GM23248 (cell line): ENCODE results near the gene ELF3. TPM values are rescaled to one million over a fixed set of nuclear protein-coding genes. Genes with fewer than 3 reads are reported as not detected.

Source experiments
- DNase-seq: peaks from one replicate; pipeline ENCODE4 v3.0.0-alpha.2; 2015
- H2AFZ ChIP-seq: fragments of 200-600 bp; sonication (generic); 2 replicates; pipeline ENCODE4 v1.6.1; 2016; ENCODE audit warnings: antibody characterized with exemption
- H3F3A ChIP-seq: fragments of 200-600 bp; sonication (generic); 2 replicates; pipeline ENCODE4 v1.6.1; 2016; ENCODE audit warnings: mild to moderate bottlenecking, antibody characterized with exemption, mixed run types; ENCODE audit not compliant: insufficient read depth
- H3K27ac ChIP-seq: fragments of 200-600 bp; sonication (generic); 2 replicates; pipeline ENCODE4 v1.5.1; 2016; ENCODE audit warnings: mild to moderate bottlenecking
- H3K27me3 ChIP-seq: fragments of 200-600 bp; sonication (generic); replicated peaks from 2 replicates; pipeline ENCODE4 v1.6.1; 2016; ENCODE audit warnings: mild to moderate bottlenecking; ENCODE audit not compliant: insufficient read depth
- H3K36me3 ChIP-seq: fragments of 200-600 bp; sonication (generic); 2 replicates; pipeline ENCODE4 v1.6.1; 2016; ENCODE audit warnings: low read depth, mild to moderate bottlenecking
- H3K4me1 ChIP-seq: fragments of 200-600 bp; sonication (generic); 2 replicates; pipeline ENCODE4 v1.6.1; 2016; ENCODE audit warnings: mild to moderate bottlenecking; ENCODE audit not compliant: insufficient read depth
- H3K4me2 ChIP-seq: fragments of 200-600 bp; sonication (generic); one replicate; pipeline ENCODE4 v1.6.1; 2016; ENCODE audit warnings: mild to moderate bottlenecking; ENCODE audit not compliant: unreplicated experiment
- H3K4me3 ChIP-seq: fragments of 200-600 bp; sonication (generic); 2 replicates; pipeline ENCODE4 v1.5.1; 2016; ENCODE audit warnings: mild to moderate bottlenecking
- H3K79me2 ChIP-seq: fragments of 200-600 bp; sonication (generic); 2 replicates; pipeline ENCODE4 v1.6.1; 2016; ENCODE audit warnings: mild to moderate bottlenecking; ENCODE audit not compliant: insufficient read depth
- H3K9ac ChIP-seq: fragments of 200-600 bp; sonication (generic); 2 replicates; pipeline ENCODE4 v1.6.1; 2016; ENCODE audit warnings: mild to moderate bottlenecking
- H3K9me2 ChIP-seq: fragments of 200-600 bp; sonication (generic); 2 replicates; pipeline ENCODE4 v1.6.1; 2016; ENCODE audit warnings: mixed run types, mild to moderate bottlenecking, moderate library complexity; ENCODE audit not compliant: insufficient read depth
- H3K9me3 ChIP-seq: fragments of 200-600 bp; sonication (generic); one replicate; pipeline ENCODE4 v1.6.1; 2017; ENCODE audit warnings: low read depth
- H4K20me1 ChIP-seq: fragments of 200-600 bp; sonication (generic); 2 replicates; pipeline ENCODE4 v1.6.0; 2016; ENCODE audit not compliant: insufficient read depth
- EZH2 ChIP-seq: fragments of 200-600 bp; sonication (generic); IDR thresholded peaks from 2 replicates; pipeline ENCODE4 v1.6.1; 2018; ENCODE audit warnings: antibody characterized with exemption, mild to moderate bottlenecking; ENCODE audit not compliant: insufficient read depth, poor library complexity, severe bottlenecking
- EZH2phosphoT487 ChIP-seq: fragments of 200-600 bp; sonication (generic); IDR thresholded peaks from 2 replicates; pipeline ENCODE4 v1.6.1; 2018; ENCODE audit warnings: antibody characterized with exemption, moderate library complexity, mild to moderate bottlenecking, low read depth; ENCODE audit not compliant: insufficient read depth
- WGBS, 2 experiments: methylation state at CpG; one replicate each; pipeline ENCODE4 v1.1.6; 2015 to 2017; ENCODE audit warnings: low lambda C conversion rate in 2 of 2, low coverage in 1 of 2; ENCODE audit errors: missing lambda C conversion rate in 2 of 2; 5-methylcytosine and 5-hydroxymethylcytosine counted together
- in situ Hi-C: fragments of 300-500 bp; cut with MboI; formaldehyde crosslinking; loops from 2 replicates; pipeline ENCODE4 v1.15.0; 2020
- polyA plus RNA-seq: library from polyadenylated mRNA; unstranded; fragments of >200 nt; fragmentation: Nextera tagmentation; extraction: Ambion mirVana; gene quantifications from 2 replicates; pipeline ENCODE4 v1.2.1, GENCODE V29; 2016
- total RNA-seq: library from RNA; depleted of rRNA; stranded (reverse); fragments of >200 nt; shearing (Covaris generic); gene quantifications from 2 replicates; pipeline ENCODE4 v1.2.3, GENCODE V29; 2014

ELF3 gene
- total and polyA plus RNA-seq, 2 experiments from 2014 or later: not detected

DNA sequence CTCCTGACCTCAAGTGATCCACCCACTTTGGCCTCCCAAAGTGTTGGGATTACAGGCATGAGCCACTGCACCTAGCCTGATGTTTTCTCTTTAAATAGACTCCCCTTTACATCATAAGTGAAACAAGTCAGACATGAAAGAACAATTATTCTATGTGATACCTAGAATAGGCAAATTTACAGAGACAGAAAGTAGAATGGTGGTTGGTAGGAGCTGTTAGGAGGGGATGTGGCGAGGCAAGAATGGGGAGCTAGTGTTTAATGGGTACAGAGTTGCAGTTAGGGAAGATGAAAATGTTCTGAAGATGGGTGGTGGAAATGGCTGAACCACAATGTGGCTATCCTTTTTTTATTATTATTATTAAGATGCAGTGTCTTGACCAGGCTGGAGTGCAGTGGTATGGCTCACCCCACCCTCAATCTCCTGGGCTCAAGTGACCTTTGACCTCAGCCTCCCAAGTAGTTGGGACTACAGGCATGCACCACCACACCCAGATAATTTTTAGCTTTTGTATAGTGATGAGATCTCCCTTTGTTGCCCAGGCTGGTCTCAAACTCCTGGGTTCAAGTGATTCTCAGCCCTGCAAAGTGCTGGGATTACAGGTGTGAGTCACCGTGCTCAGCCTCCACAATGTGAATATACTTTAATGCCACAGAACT is 28.4 kb downstream of the ELF3 start:
- no peaks in the 10 kb centered on the region for H3F3A ChIP-seq
- no peak for DNase-seq
- H3K4me2 ChIP-seq: no peak overlapping the region
- no peaks in the 10 kb centered on the region for H3K9me3 ChIP-seq
- no peaks in the 10 kb centered on the region for H3K9me2 ChIP-seq
- H3K9ac ChIP-seq: no peak overlapping the region
- H3K4me3 ChIP-seq: no peak overlapping the region
- no peaks in the 10 kb centered on the region for H3K36me3 ChIP-seq
- H2AFZ ChIP-seq: no peak overlapping the region
- no peaks in the 10 kb centered on the region for H4K20me1 ChIP-seq
- H3K79me2 ChIP-seq: no peaks in the 10 kb centered on the region
- 84 to 90% methylated on average over 2 of the region's 2 CpGs for WGBS, 2 experiments
- no peaks in the 10 kb centered on the region for H3K27me3 ChIP-seq
- no peak overlapping the region for H3K27ac ChIP-seq
- peaks cover 11% of the 10 kb centered on the region for H3K4me1 ChIP-seq
- in situ Hi-C loops: no loop called here
- TF ChIP-seq EZH2phosphoT487: no peak
- no peak for TF ChIP-seq EZH2

DNA sequence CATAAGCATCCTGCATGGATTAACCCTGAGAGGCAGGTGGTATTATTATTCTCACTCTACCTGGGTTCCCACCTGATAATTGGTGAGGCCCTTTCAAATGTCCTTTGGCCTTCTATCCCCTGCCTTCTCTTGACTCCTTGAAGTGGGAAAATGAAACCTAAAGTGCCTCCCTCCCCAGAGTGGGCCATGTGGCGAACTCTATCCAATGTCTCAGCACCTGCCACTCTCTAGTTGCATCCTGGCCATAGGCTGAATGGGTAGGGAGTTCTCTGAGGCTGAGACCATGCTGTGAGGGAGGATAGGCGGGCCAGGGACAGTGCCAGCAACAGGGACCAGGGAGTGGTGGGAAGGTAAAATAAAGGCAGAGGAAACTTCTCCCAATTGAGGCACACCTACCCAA is 35.3 kb downstream of the ELF3 start:
- Histone ChIP-seq H3K9me2 (no peaks in the 10 kb centered on the region), H3K27me3 (no peaks in the 10 kb centered on the region), H3K4me1 (no peaks in the 10 kb centered on the region), H3K4me2 (no peak overlapping the region), H3K9me3 (no peaks in the 10 kb centered on the region), H3K79me2 (no peaks in the 10 kb centered on the region), H4K20me1 (no peaks in the 10 kb centered on the region), H3K4me3 (no peak overlapping the region), H3F3A (no peaks in the 10 kb centered on the region), H3K36me3 (no peaks in the 10 kb centered on the region), H2AFZ (no peak overlapping the region), H3K9ac (no peak overlapping the region), H3K27ac (no peak overlapping the region)
- DNase-seq: no peak
- in situ Hi-C loops: no loop called here
- TF ChIP-seq EZH2: no peak
- 73 to 87% methylated on average over 2 of the region's 2 CpGs for WGBS, 2 experiments

GRCh38 chr1:202046227-202046626 is 35.8 kb downstream of the ELF3 start:
- Histone ChIP-seq H3K9me3 (no peaks in the 10 kb centered on the region), H3K36me3 (no peaks in the 10 kb centered on the region), H3K9me2 (no peaks in the 10 kb centered on the region), H2AFZ (no peak overlapping the region), H3K4me1 (no peaks in the 10 kb centered on the region), H3K4me3 (no peak overlapping the region), H3K27ac (no peak overlapping the region), H3K4me2 (no peak overlapping the region), H3K79me2 (no peaks in the 10 kb centered on the region), H3F3A (no peaks in the 10 kb centered on the region), H3K9ac (no peak overlapping the region), H4K20me1 (no peaks in the 10 kb centered on the region), H3K27me3 (no peaks in the 10 kb centered on the region)
- 70 to 79% methylated on average over 3 of the region's 3 CpGs for WGBS, 2 experiments
- TF ChIP-seq EZH2 (no peak), EZH2phosphoT487 (no peak)
- no peak for DNase-seq
- in situ Hi-C loops: no loop called here

- H3K36me3 ChIP-seq: no peaks in the 10 kb centered on the region
- no peaks in the 10 kb centered on the region for H3F3A ChIP-seq
- peak; percentile 54 for DNase-seq
- H3K9me3 ChIP-seq: no peaks in the 10 kb centered on the region
- in situ Hi-C loops: no loop called here
- H3K27ac ChIP-seq: no peak overlapping the region
- no peaks in the 10 kb centered on the region for H3K79me2 ChIP-seq
- no peak overlapping the region for H3K4me2 ChIP-seq
- no peak overlapping the region for H3K9ac ChIP-seq
- no peaks in the 10 kb centered on the region for H3K9me2 ChIP-seq
- TF ChIP-seq EZH2 (no peak), EZH2phosphoT487 (no peak)
- no peaks in the 10 kb centered on the region for H4K20me1 ChIP-seq
- 79 to 80% methylated on average over 5 of the region's 5 CpGs for WGBS, 2 experiments
- no peak overlapping the region for H3K4me3 ChIP-seq
- no peaks in the 10 kb centered on the region for H3K4me1 ChIP-seq
- H2AFZ ChIP-seq: no peak overlapping the region
- no peaks in the 10 kb centered on the region for H3K27me3 ChIP-seq
These were observed 36.6 kb downstream of the ELF3 start for GRCh38 chr1:202046748-202047708.
